ENCODE measurements around the gene DUSP7.

GRCh38 chr3:52087731-52088130 lies 31.4 kb upstream of the DUSP7 start:
- no peak for TF ChIP-seq CTCF (conservative IDR thresholded peaks at IDR 0.05; ENCODE audit: low read depth, low read length)
- no peak for TF ChIP-seq EZH2 (IDR thresholded peaks at IDR 0.05; ENCODE audit: low read length, unreplicated experiment)
